Naive thymus-derived CD8-positive, alpha-beta T cell (primary cell): ENCODE measurements around the gene KRTAP12-1. TPM values are rescaled to one million over a fixed set of nuclear protein-coding genes. Genes with fewer than 3 reads are reported as not detected.
A peak's percentile ranks its signal among the peaks of the same experiment; 100 is the strongest.
"Not testable (repeated sequence)": the region's sequence is repeated elsewhere in the genome, so short reads cannot be mapped to it uniquely, and the experiment has no call there.

Source experiments
- ATAC-seq, 2 donors: fragments of 150-1000 bp; cut with Tn5 transposase in 1 of 2; sonication (Bioruptor Pico), chemical (Tn5 transposase) in 1 of 2; 1 replicate in 1 of 2; 2 replicates in 1 of 2; pipeline ENCODE4 v1.10.0; 2021; ENCODE audit warnings: mild to moderate bottlenecking in 2 of 2, moderate library complexity in 2 of 2
- POLR2A ChIA-PET: fragments of 350-600 bp; sonication (Branson Sonifier 250); formaldehyde crosslinking; loops from one replicate; lab custom pipeline; 2021; ENCODE audit warnings: antibody characterized with exemption; lab: Charles Lee
- DNase-seq, 10 donors: peaks; one replicate each; pipeline versions ENCODE4 v3.0.0 to v3.0.0-alpha.2; 2020 to 2022
- H3K27ac Mint-ChIP-seq, 10 donors: one replicate each; pipeline ENCODE4 v1.8.0; 2020 to 2022; ENCODE audit warnings: mild to moderate bottlenecking in 10 of 10, mixed read lengths in 10 of 10, moderate library complexity in 4 of 10, inconsistent platforms in 1 of 10
- H3K27me3 Mint-ChIP-seq, 5 donors: one replicate each; pipeline ENCODE4 v1.8.0; 2021 to 2022; ENCODE audit warnings: mixed read lengths in 5 of 5
- H3K36me3 Mint-ChIP-seq, 3 donors: one replicate each; pipeline ENCODE4 v1.8.0; 2020 to 2022; ENCODE audit warnings: mixed read lengths in 3 of 3, mild to moderate bottlenecking in 2 of 3, inconsistent platforms in 1 of 3
- H3K4me1 Mint-ChIP-seq, 4 donors: one replicate each; pipeline ENCODE4 v1.8.0; 2021 to 2022; ENCODE audit warnings: mixed read lengths in 4 of 4
- H3K4me3 Mint-ChIP-seq, 10 donors: one replicate each; pipeline ENCODE4 v1.8.0; 2020 to 2022; ENCODE audit warnings: mild to moderate bottlenecking in 10 of 10, mixed read lengths in 10 of 10, moderate library complexity in 6 of 10, inconsistent platforms in 1 of 10
- H3K9me3 Mint-ChIP-seq, 9 donors: one replicate each; pipeline ENCODE4 v1.8.0; 2020 to 2022; ENCODE audit warnings: mixed read lengths in 9 of 9, mild to moderate bottlenecking in 3 of 9, inconsistent platforms in 1 of 9, moderate library complexity in 1 of 9
- polyA plus RNA-seq, 3 donors: library from polyadenylated mRNA; unstranded; fragments of 300-500 nt; fragmentation: Illumina TruSeq; gene quantifications; one replicate each; pipeline ENCODE4 v1.2.3, GENCODE V29; 2021
- total RNA-seq, 8 experiments: library from RNA in 2 of 8; stranded (reverse) in 2 of 8; gene quantifications; one replicate each; pipeline ENCODE4 v1.2.3 and lab custom pipeline; 2021 to 2026

Gene KRTAP12-1
- total and polyA plus RNA-seq, 5 experiments from 2014 or later = not detected

- POLR2A ChIA-PET = no interaction called here
- H3K4me3 Mint-ChIP-seq = no peak overlapping the region
- no peaks in the 10 kb centered on the region for H3K9me3 Mint-ChIP-seq
- peaks cover 0 to 10% (median 8%) of the 10 kb centered on the region in 4 donors for H3K4me1 Mint-ChIP-seq
- peak overlapping the region in 3 of 10 donors; percentile 37 to 72 (median 71) for H3K27ac Mint-ChIP-seq
- H3K27me3 Mint-ChIP-seq = peaks cover 0 to 8% (median 2%) of the 10 kb centered on the region in 5 donors
- DNase-seq (no peak), ATAC-seq (no peak)
- no peaks in the 10 kb centered on the region for H3K36me3 Mint-ChIP-seq
Measured at GRCh38 chr21:44681152-44681551, 811 bp downstream of the KRTAP12-1 start.

- H3K27ac Mint-ChIP-seq = no peak overlapping the region
- peaks cover 0 to 6% (median 4%) of the 10 kb centered on the region in 4 donors for H3K4me1 Mint-ChIP-seq
- ATAC-seq = no peak
- POLR2A ChIA-PET = no interaction called here
- H3K36me3 Mint-ChIP-seq = peaks cover 0 to 20% (median 11%) of the 10 kb centered on the region in 3 donors
- H3K4me3 Mint-ChIP-seq = no peak overlapping the region
- H3K9me3 Mint-ChIP-seq = peaks cover 6 to 29% (median 15%) of the 10 kb centered on the region in 9 donors
- H3K27me3 Mint-ChIP-seq = peaks cover 0 to 9% (median 0%) of the 10 kb centered on the region in 5 donors
- DNase-seq = no peak
Measured at GRCh38 chr21:44677881-44678280, 4.1 kb downstream of the KRTAP12-1 start.

GRCh38 chr21:44671911-44672310, 10.1 kb downstream of the KRTAP12-1 start:
- Mint-ChIP-seq H3K9me3 (peaks cover 9 to 57% (median 32%) of the 10 kb centered on the region in 9 donors), H3K4me3 (no peak overlapping the region), H3K27ac (no peak overlapping the region), H3K36me3 (peaks cover 0 to 41% (median 23%) of the 10 kb centered on the region in 3 donors), H3K4me1 (peaks cover 0 to 5% (median 4%) of the 10 kb centered on the region in 4 donors), H3K27me3 (peaks cover 0 to 1% (median 0%) of the 10 kb centered on the region in 5 donors)
- no peak for DNase-seq
- POLR2A ChIA-PET = no interaction called here
- no peak for ATAC-seq

GRCh38 chr21:44670642-44671432, 11.1 kb downstream of the KRTAP12-1 start:
- Mint-ChIP-seq H3K27ac (no peak overlapping the region), H3K27me3 (peaks cover 0 to 1% (median 0%) of the 10 kb centered on the region in 5 donors), H3K4me1 (peaks cover 0 to 7% (median 3%) of the 10 kb centered on the region in 4 donors), H3K36me3 (peaks cover 0 to 39% (median 23%) of the 10 kb centered on the region in 3 donors), H3K9me3 (peaks cover 9 to 55% (median 32%) of the 10 kb centered on the region in 9 donors), H3K4me3 (no peak overlapping the region)
- DNase-seq = no peak
- no peak for ATAC-seq
- POLR2A ChIA-PET = interaction anchor here (0.6 kb wide), 1 partner anchor 116 kb away, joined by 3 read pairs; no protein-coding TSS in a partner anchor

- Mint-ChIP-seq H3K9me3 (peaks cover 6 to 41% (median 18%) of the 10 kb centered on the region in 9 donors), H3K4me3 (no peak overlapping the region), H3K27me3 (no peaks in the 10 kb centered on the region), H3K27ac (peak overlapping the region in 2 of 10 donors; percentile 44 to 72), H3K4me1 (peaks cover 0 to 8% (median 4%) of the 10 kb centered on the region in 4 donors), H3K36me3 (peaks cover 0 to 18% (median 15%) of the 10 kb centered on the region in 3 donors)
- ATAC-seq (no peak), DNase-seq (no peak)
- POLR2A ChIA-PET = interaction anchor here (1.1 kb wide), 1 partner anchor 10 kb away, joined by 3 read pairs; the partner anchor contains the start of gene KRTAP12-3
Measured at GRCh38 chr21:44667612-44668011, 14.4 kb downstream of the KRTAP12-1 start.

- no peak for ATAC-seq
- peak within 1 kb of the TSS in 5 of 10 donors; percentile 29 to 72 (median 55) for H3K27ac Mint-ChIP-seq
- POLR2A ChIA-PET = no interaction called here
- H3K36me3 Mint-ChIP-seq = peaks cover 0 to 19% (median 13%) of the 10 kb centered on the region in 3 donors
- no peak for DNase-seq
- peaks cover 0 to 8% (median 4%) of the 10 kb centered on the region in 4 donors for H3K4me1 Mint-ChIP-seq
- peaks cover 0 to 3% (median 0%) of the 10 kb centered on the region in 5 donors for H3K27me3 Mint-ChIP-seq
- H3K9me3 Mint-ChIP-seq = peaks cover 6 to 40% (median 18%) of the 10 kb centered on the region in 9 donors
- H3K4me3 Mint-ChIP-seq = no peak within 1 kb of the TSS
Measured at GRCh38 chr21:44666401-44667320, 15.3 kb downstream of the KRTAP12-1 start, which contains the start of gene KRTAP12-2. Gene KRTAP12-2 (minus strand): TSS chr21:44666927. CDS start chr21:44666886, 41 bp downstream.

- POLR2A ChIA-PET = no interaction called here
- peaks cover 0 to 23% (median 13%) of the 10 kb centered on the region in 3 donors for H3K36me3 Mint-ChIP-seq
- H3K27me3 Mint-ChIP-seq = peaks cover 0 to 3% (median 0%) of the 10 kb centered on the region in 5 donors
- peaks cover 6 to 36% (median 12%) of the 10 kb centered on the region in 9 donors for H3K9me3 Mint-ChIP-seq
- H3K4me3 Mint-ChIP-seq = no peak overlapping the region
- H3K4me1 Mint-ChIP-seq = peaks cover 5 to 18% (median 9%) of the 10 kb centered on the region in 4 donors
- ATAC-seq (no peak), DNase-seq (no peak)
- H3K27ac Mint-ChIP-seq = peak overlapping the region in 1 of 10 donors; percentile 66
Measured at GRCh38 chr21:44664691-44665090, 17.3 kb downstream of the KRTAP12-1 start.

- peaks cover 6 to 38% (median 23%) of the 10 kb centered on the region in 9 donors for H3K9me3 Mint-ChIP-seq
- POLR2A ChIA-PET, H3K27me3 Mint-ChIP-seq, ATAC-seq, DNase-seq: not testable (repeated sequence)
- H3K36me3 Mint-ChIP-seq = peaks cover 2 to 20% (median 15%) of the 10 kb centered on the region in 3 donors
- H3K4me3 Mint-ChIP-seq = peak overlapping the region in 1 of 10 donors; percentile 14
- H3K4me1 Mint-ChIP-seq = peaks cover 32 to 49% (median 39%) of the 10 kb centered on the region in 4 donors
- H3K27ac Mint-ChIP-seq = peak overlapping the region in 3 of 10 donors; percentile 34 to 84 (median 50)
Measured at GRCh38 chr21:44661567-44661966, 20.4 kb downstream of the KRTAP12-1 start.

GRCh38 chr21:44658913-44659595, 22.9 kb downstream of the KRTAP12-1 start:
- peaks cover 2 to 28% (median 18%) of the 10 kb centered on the region in 3 donors for H3K36me3 Mint-ChIP-seq
- POLR2A ChIA-PET = interaction anchor here (0.9 to 3.1 kb wide), 6 partner anchors 10 to 52 kb away, joined by 3 to 15 read pairs (median 4); partner anchors contain the start of gene KRTAP10-9
- DNase-seq = peak in 7 of 10 donors; percentile 14 to 66 (median 35)
- ATAC-seq = peak; percentile 5 to 9
- H3K9me3 Mint-ChIP-seq = peaks cover 8 to 56% (median 31%) of the 10 kb centered on the region in 9 donors
- H3K27me3 Mint-ChIP-seq = peaks cover 0 to 3% (median 0%) of the 10 kb centered on the region in 5 donors
- peak overlapping the region; percentile 91 to 99 (median 97) for H3K27ac Mint-ChIP-seq
- H3K4me3 Mint-ChIP-seq = peak overlapping the region; percentile 46 to 87 (median 82)
- peaks cover 38 to 61% (median 59%) of the 10 kb centered on the region in 4 donors for H3K4me1 Mint-ChIP-seq

GRCh38 chr21:44658541-44658910, 23.4 kb downstream of the KRTAP12-1 start:
- DNase-seq = peak in 1 of 10 donors; percentile 11
- Mint-ChIP-seq H3K4me3 (peak overlapping the region; percentile 48 to 87 (median 82)), H3K27ac (peak overlapping the region; percentile 91 to 99 (median 97)), H3K4me1 (peaks cover 38 to 66% (median 65%) of the 10 kb centered on the region in 4 donors), H3K27me3 (peaks cover 0 to 3% (median 0%) of the 10 kb centered on the region in 5 donors), H3K36me3 (peaks cover 2 to 28% (median 17%) of the 10 kb centered on the region in 3 donors), H3K9me3 (peaks cover 8 to 56% (median 28%) of the 10 kb centered on the region in 9 donors)
- ATAC-seq = no peak
- POLR2A ChIA-PET = interaction anchor here (0.9 to 3.1 kb wide), 8 partner anchors 9 to 214 kb away, joined by 3 to 15 read pairs (median 4); partner anchors contain the start of gene KRTAP10-9
